Astrocyte (in vitro differentiated cells and primary cell): Measurements from ENCODE around the gene PSAT1. TPM values are rescaled to one million over a fixed set of nuclear protein-coding genes. Genes with fewer than 3 reads are reported as not detected.

Source experiments
- DNase-seq: peaks from one replicate; pipeline ENCODE4 v3.0.0-alpha.2; 2010; ENCODE audit warnings: low read depth
- FAIRE-seq: peaks from 2 replicates; lab custom pipeline; 2011; peaks lifted over from hg19 to GRCh38; lab: Jason Lieb, UNC
- H2AFZ ChIP-seq: 2 replicates; pipeline ENCODE4 v1.6.0; 2012; ENCODE audit warnings: low read depth, low read length, inconsistent platforms
- H3K27ac ChIP-seq: 2 replicates; pipeline ENCODE4 v1.5.1; 2011; ENCODE audit warnings: low read depth, low read length, inconsistent platforms
- H3K27me3 ChIP-seq: 2 replicates; pipeline ENCODE4 v1.6.0; 2011; ENCODE audit warnings: low read length, inconsistent platforms; ENCODE audit not compliant: insufficient read depth
- H3K36me3 ChIP-seq: 2 replicates; pipeline ENCODE4 v1.5.1; 2011; ENCODE audit warnings: low read length, inconsistent platforms; ENCODE audit not compliant: insufficient read depth
- H3K4me1 ChIP-seq: 2 replicates; pipeline ENCODE4 v1.5.1; 2011; ENCODE audit warnings: low read length, inconsistent platforms; ENCODE audit not compliant: insufficient read depth
- H3K4me2 ChIP-seq: 2 replicates; pipeline ENCODE4 v1.6.0; 2012; ENCODE audit warnings: low read length, inconsistent platforms
- H3K4me3 ChIP-seq: 2 replicates; pipeline ENCODE4 v1.5.1; 2011; ENCODE audit warnings: low read depth, mild to moderate bottlenecking, low read length, inconsistent platforms; ENCODE audit not compliant: insufficient read depth
- H3K79me2 ChIP-seq: 2 replicates; pipeline ENCODE4 v1.6.0; 2012; ENCODE audit warnings: mild to moderate bottlenecking, low read length, inconsistent platforms; ENCODE audit not compliant: insufficient read depth
- H3K9ac ChIP-seq: 2 replicates; pipeline ENCODE4 v1.6.0; 2012; ENCODE audit warnings: mild to moderate bottlenecking, low read length, inconsistent platforms
- H3K9me3 ChIP-seq: 2 replicates; pipeline ENCODE4 v1.5.1; 2012; ENCODE audit warnings: low read depth, mild to moderate bottlenecking, low read length, inconsistent platforms; ENCODE audit not compliant: insufficient read depth
- H4K20me1 ChIP-seq: 2 replicates; pipeline ENCODE4 v1.6.0; 2012; ENCODE audit warnings: low read length, inconsistent platforms; ENCODE audit not compliant: insufficient read depth
- H3K27ac Mint-ChIP-seq: one replicate; pipeline ENCODE4 v1.8.0; 2021; ENCODE audit warnings: mild to moderate bottlenecking, mixed read lengths; ENCODE audit not compliant: unreplicated experiment
- H3K27me3 Mint-ChIP-seq: one replicate; pipeline ENCODE4 v1.8.0; 2021; ENCODE audit warnings: low read depth, mixed read lengths; ENCODE audit not compliant: unreplicated experiment
- H3K36me3 Mint-ChIP-seq: one replicate; pipeline ENCODE4 v1.8.0; 2021; ENCODE audit warnings: low read depth, mixed read lengths; ENCODE audit not compliant: unreplicated experiment
- H3K4me1 Mint-ChIP-seq: one replicate; pipeline ENCODE4 v1.8.0; 2021; ENCODE audit warnings: low read depth, mixed read lengths; ENCODE audit not compliant: unreplicated experiment
- H3K4me3 Mint-ChIP-seq: one replicate; pipeline ENCODE4 v1.8.0; 2021; ENCODE audit warnings: mild to moderate bottlenecking, moderate library complexity, mixed read lengths; ENCODE audit not compliant: unreplicated experiment
- H3K9me3 Mint-ChIP-seq: one replicate; pipeline ENCODE4 v1.8.0; 2021; ENCODE audit warnings: mild to moderate bottlenecking, mixed read lengths; ENCODE audit not compliant: unreplicated experiment
- EZH2 ChIP-seq: IDR thresholded peaks from 2 replicates; pipeline ENCODE4 v1.6.1; 2012; ENCODE audit warnings: mild to moderate bottlenecking, low read length, inconsistent platforms; ENCODE audit not compliant: insufficient read depth
- total RNA-seq: library from RNA; stranded (reverse); gene quantifications from 2 replicates; pipeline ENCODE4 v1.2.1, GENCODE V29; 2021
- TF ChIP-seq, protein P1 (sequence below): IDR thresholded peaks from 2 replicates; pipeline ENCODE4 v1.5.1; 2011; ENCODE audit warnings: low read depth, mild to moderate bottlenecking, inconsistent platforms, low read length, moderate library complexity; ENCODE audit not compliant: insufficient read depth

Gene PSAT1
- total RNA-seq, 1 donor from 2014 or later, result 335 TPM

DNA sequence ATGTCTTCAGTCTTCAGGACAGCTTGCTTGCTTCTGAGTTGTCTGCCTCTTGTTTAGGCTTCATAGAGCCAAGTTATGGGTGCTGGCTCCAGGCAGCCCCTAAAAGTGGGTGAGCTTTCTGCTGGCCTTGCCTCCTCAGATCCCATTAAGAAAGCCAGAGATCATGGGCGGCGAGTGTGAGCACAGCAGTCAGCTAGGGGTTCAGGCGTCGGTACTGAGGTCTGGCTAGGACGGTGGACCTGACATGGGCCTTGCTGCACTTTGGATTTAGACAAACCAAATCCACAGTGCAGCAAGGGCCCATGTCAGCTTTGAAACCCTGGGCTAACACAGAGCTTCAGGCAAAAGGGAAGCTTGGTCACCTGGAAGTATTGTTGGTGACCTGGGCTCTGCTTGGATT, 17.6 kb downstream of the PSAT1 start:
- peaks cover 5% of the 10 kb centered on the region for H3K36me3 ChIP-seq
- TF ChIP-seq, protein P1, sequence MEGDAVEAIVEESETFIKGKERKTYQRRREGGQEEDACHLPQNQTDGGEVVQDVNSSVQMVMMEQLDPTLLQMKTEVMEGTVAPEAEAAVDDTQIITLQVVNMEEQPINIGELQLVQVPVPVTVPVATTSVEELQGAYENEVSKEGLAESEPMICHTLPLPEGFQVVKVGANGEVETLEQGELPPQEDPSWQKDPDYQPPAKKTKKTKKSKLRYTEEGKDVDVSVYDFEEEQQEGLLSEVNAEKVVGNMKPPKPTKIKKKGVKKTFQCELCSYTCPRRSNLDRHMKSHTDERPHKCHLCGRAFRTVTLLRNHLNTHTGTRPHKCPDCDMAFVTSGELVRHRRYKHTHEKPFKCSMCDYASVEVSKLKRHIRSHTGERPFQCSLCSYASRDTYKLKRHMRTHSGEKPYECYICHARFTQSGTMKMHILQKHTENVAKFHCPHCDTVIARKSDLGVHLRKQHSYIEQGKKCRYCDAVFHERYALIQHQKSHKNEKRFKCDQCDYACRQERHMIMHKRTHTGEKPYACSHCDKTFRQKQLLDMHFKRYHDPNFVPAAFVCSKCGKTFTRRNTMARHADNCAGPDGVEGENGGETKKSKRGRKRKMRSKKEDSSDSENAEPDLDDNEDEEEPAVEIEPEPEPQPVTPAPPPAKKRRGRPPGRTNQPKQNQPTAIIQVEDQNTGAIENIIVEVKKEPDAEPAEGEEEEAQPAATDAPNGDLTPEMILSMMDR, result no peak
- no peak for TF ChIP-seq EZH2
- no peaks in the 10 kb centered on the region for H4K20me1 ChIP-seq
- no peaks in the 10 kb centered on the region for H3K4me1 ChIP-seq
- FAIRE-seq, result no peak
- H3K9ac ChIP-seq, result no peak overlapping the region
- no peak overlapping the region for H2AFZ ChIP-seq
- H3K4me1 Mint-ChIP-seq, result peaks cover 14% of the 10 kb centered on the region
- no peak overlapping the region for H3K4me3 ChIP-seq
- peaks cover 2% of the 10 kb centered on the region for H3K27me3 Mint-ChIP-seq
- no peak for DNase-seq
- H3K9me3 ChIP-seq, result no peaks in the 10 kb centered on the region
- no peaks in the 10 kb centered on the region for H3K79me2 ChIP-seq
- peaks cover 32% of the 10 kb centered on the region for H3K36me3 Mint-ChIP-seq
- H3K27me3 ChIP-seq, result no peaks in the 10 kb centered on the region
- no peak overlapping the region for H3K4me2 ChIP-seq
- no peak overlapping the region for H3K27ac ChIP-seq
- peak overlapping the region; percentile 0 for H3K4me3 Mint-ChIP-seq
- no peak overlapping the region for H3K27ac Mint-ChIP-seq
- no peaks in the 10 kb centered on the region for H3K9me3 Mint-ChIP-seq

DNA sequence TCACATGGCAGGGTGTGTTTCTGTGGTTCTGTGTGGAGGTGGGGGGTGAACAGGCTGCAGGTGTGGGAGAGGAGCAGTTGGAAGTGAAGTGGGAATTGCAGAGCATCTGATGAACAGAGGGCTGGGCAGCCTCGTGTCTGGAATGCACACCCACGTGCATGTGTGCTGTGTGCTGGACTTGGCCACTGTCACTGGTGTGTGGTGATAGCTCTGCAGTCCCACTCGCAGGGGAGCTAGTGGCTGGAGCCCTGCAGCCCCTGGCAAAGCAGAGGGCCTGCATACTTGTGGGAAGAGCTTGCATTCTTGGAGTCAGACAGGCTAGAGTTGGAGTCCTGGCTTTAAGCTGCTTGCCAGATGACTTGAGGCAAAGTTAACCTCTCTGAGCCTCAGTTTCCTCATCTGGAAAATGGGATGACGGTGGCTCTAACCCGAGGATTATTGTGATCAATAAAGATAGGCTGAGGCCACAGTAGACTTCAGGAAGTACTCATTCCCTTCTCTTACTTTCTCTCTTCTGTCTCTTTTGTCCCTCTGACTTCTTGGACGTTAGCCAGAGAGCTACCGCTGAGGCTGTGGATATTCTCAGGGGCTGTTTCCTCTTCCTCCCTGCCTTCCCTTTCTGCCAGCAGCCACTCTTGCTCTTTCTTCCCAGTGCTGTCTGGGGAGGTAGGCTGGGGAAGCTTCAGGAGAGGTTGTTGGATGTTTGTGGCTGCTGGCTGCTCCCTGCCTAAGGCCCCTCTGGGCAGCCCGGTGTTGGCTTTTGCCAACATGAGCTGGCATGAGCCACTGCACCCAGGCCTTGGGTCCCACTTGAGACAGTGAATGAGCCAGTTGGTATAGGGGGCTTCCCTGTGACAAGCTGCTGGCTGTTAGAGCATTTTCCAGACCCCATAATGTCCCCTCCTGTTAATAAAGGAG, 18.3 kb downstream of the PSAT1 start:
- no peak overlapping the region for H3K27ac ChIP-seq
- peaks cover 35% of the 10 kb centered on the region for H3K36me3 Mint-ChIP-seq
- no peak overlapping the region for H3K4me3 ChIP-seq
- H3K27me3 ChIP-seq, result no peaks in the 10 kb centered on the region
- no peaks in the 10 kb centered on the region for H3K9me3 Mint-ChIP-seq
- H3K27ac Mint-ChIP-seq, result peak overlapping the region; percentile 87
- peaks cover 14% of the 10 kb centered on the region for H3K4me1 Mint-ChIP-seq
- TF ChIP-seq, protein P1, result no peak
- no peak for TF ChIP-seq EZH2
- no peaks in the 10 kb centered on the region for H3K4me1 ChIP-seq
- no peak overlapping the region for H3K4me2 ChIP-seq
- no peak overlapping the region for H3K9ac ChIP-seq
- H3K9me3 ChIP-seq, result no peaks in the 10 kb centered on the region
- H3K27me3 Mint-ChIP-seq, result peaks cover 2% of the 10 kb centered on the region
- H3K79me2 ChIP-seq, result no peaks in the 10 kb centered on the region
- H3K4me3 Mint-ChIP-seq, result peak overlapping the region; percentile 0
- DNase-seq (peak; percentile 81), FAIRE-seq (no peak)
- no peaks in the 10 kb centered on the region for H4K20me1 ChIP-seq
- peaks cover 5% of the 10 kb centered on the region for H3K36me3 ChIP-seq
- H2AFZ ChIP-seq, result no peak overlapping the region
